SK-N-SH (cell line): ENCODE data around the gene FAM184A. TPM values are rescaled to one million over a fixed set of nuclear protein-coding genes. Genes with fewer than 3 reads are reported as not detected.

ENCODE experiments used
- CTCF ChIA-PET: fragments of 300-600, 350-600 bp; formaldehyde crosslinking; extraction: SDS; loops from one replicate; lab custom pipeline; 2021; lab: Yijun Ruan, JAX
- POLR2A ChIA-PET: fragments of 350-600 bp; sonication (Branson Sonifier 250); formaldehyde crosslinking; extraction: SDS; loops from one replicate; lab custom pipeline; 2020; ENCODE audit warnings: antibody characterized with exemption, inconsistent platforms; lab: Yijun Ruan, JAX
- DNase-seq: peaks from one replicate; pipeline ENCODE4 v3.0.0; 2012
- H2AFZ ChIP-seq: fragments of 200-600 bp; sonication (generic); 2 replicates; pipeline ENCODE4 v1.8.1; 2016; ENCODE audit warnings: antibody characterized with exemption, mild to moderate bottlenecking, low read depth
- H3F3A ChIP-seq: fragments of 200-600 bp; sonication (generic); replicated peaks from 2 replicates; pipeline ENCODE3; 2016; ENCODE audit warnings: antibody characterized with exemption, mild to moderate bottlenecking; ENCODE audit not compliant: insufficient read depth
- H3K27ac ChIP-seq, 2 experiments: fragments of 200-500 bp in 1 of 2; fragments of 200-600 bp in 1 of 2; sonication (Bioruptor generic) in 1 of 2; sonication (generic), shearing (Covaris generic) in 1 of 2; 2 replicates each; pipeline versions ENCODE4 v1.5.1 to v1.6.1; 2014 to 2016; ENCODE audit warnings: low read depth in 2 of 2, inconsistent platforms in 1 of 2, low read length in 1 of 2, mild to moderate bottlenecking in 1 of 2, mixed read lengths in 1 of 2
- H3K27me3 ChIP-seq: fragments of 200-600 bp; sonication (generic), shearing (Covaris generic); 2 replicates; pipeline ENCODE4 v1.6.1; 2016; ENCODE audit warnings: mixed run types; ENCODE audit not compliant: insufficient read depth
- H3K36me3 ChIP-seq, 2 experiments: fragments of 200-500 bp in 1 of 2; fragments of 200-600 bp in 1 of 2; sonication (Bioruptor generic) in 1 of 2; sonication (generic) in 1 of 2; replicated peaks in 1 of 2; 2 replicates each; pipeline versions ENCODE3 to v1.5.1; 2014 to 2016; ENCODE audit warnings: low read length in 1 of 2, mild to moderate bottlenecking in 1 of 2; ENCODE audit not compliant: insufficient read depth in 2 of 2, control insufficient read depth in 1 of 2
- H3K4me1 ChIP-seq, 2 experiments: fragments of 200-500 bp in 1 of 2; fragments of 200-600 bp in 1 of 2; sonication (Bioruptor generic) in 1 of 2; sonication (generic), shearing (Covaris generic) in 1 of 2; 2 replicates each; pipeline versions ENCODE4 v1.5.1 to v1.6.1; 2014 to 2016; ENCODE audit warnings: low read depth in 1 of 2, low read length in 1 of 2, mixed run types in 1 of 2; ENCODE audit not compliant: insufficient read depth in 2 of 2, control insufficient read depth in 1 of 2
- H3K4me2 ChIP-seq: fragments of 200-600 bp; sonication (generic), shearing (Covaris generic); 2 replicates; pipeline ENCODE4 v1.6.1; 2017; ENCODE audit warnings: mixed run types
- H3K4me3 ChIP-seq, 2 experiments: fragments of 200-500 bp in 1 of 2; fragments of 200-600 bp in 1 of 2; sonication (Bioruptor generic) in 1 of 2; sonication (generic), shearing (Covaris generic) in 1 of 2; 2 replicates each; pipeline versions ENCODE4 v1.5.1 to v1.8.1; 2014 to 2016; ENCODE audit warnings: low read depth in 2 of 2, inconsistent platforms in 1 of 2, low read length in 1 of 2, mild to moderate bottlenecking in 1 of 2, mixed read lengths in 1 of 2, moderate library complexity in 1 of 2
- H3K79me2 ChIP-seq: fragments of 200-600 bp; sonication (generic); 2 replicates; pipeline ENCODE4 v1.8.1; 2017; ENCODE audit warnings: mild to moderate bottlenecking; ENCODE audit not compliant: insufficient read depth
- H3K9ac ChIP-seq: fragments of 200-600 bp; sonication (generic); 2 replicates; pipeline ENCODE4 v1.6.1; 2017; ENCODE audit warnings: mixed run types
- H3K9me2 ChIP-seq: fragments of 200-600 bp; sonication (generic); 2 replicates; pipeline ENCODE4 v1.6.1; 2017; ENCODE audit warnings: mixed run types
- H3K9me3 ChIP-seq: fragments of 200-600 bp; sonication (generic); 2 replicates; pipeline ENCODE4 v1.6.1; 2017; ENCODE audit warnings: mixed run types, mild to moderate bottlenecking, moderate library complexity
- H4K20me1 ChIP-seq: fragments of 200-600 bp; sonication (generic); 2 replicates; pipeline ENCODE4 v1.6.1; 2017; ENCODE audit warnings: mild to moderate bottlenecking, mixed run types; ENCODE audit not compliant: insufficient read depth
- FOXM1 ChIP-seq: IDR thresholded peaks from 2 replicates; pipeline ENCODE4 v1.4.0; 2012; ENCODE audit warnings: low read depth, mild to moderate bottlenecking
- GABPA ChIP-seq: IDR thresholded peaks from 2 replicates; pipeline ENCODE4 v1.4.0; 2012; ENCODE audit warnings: low read depth, mild to moderate bottlenecking
- POLR2AphosphoS5 ChIP-seq: IDR thresholded peaks from 2 replicates; pipeline ENCODE4 v1.6.1; 2012; ENCODE audit warnings: low read depth, low read length
- RAD21 ChIP-seq: IDR thresholded peaks from 2 replicates; pipeline ENCODE4 v1.6.1; 2012; ENCODE audit warnings: mild to moderate bottlenecking, low read length
- RXRA ChIP-seq: IDR thresholded peaks from 2 replicates; pipeline ENCODE4 v1.4.0; 2012; ENCODE audit warnings: low read depth, mild to moderate bottlenecking, borderline replicate concordance
- TCF12 ChIP-seq: IDR thresholded peaks from 2 replicates; pipeline ENCODE4 v1.4.0; 2012
- WGBS: methylation state at CpG from one replicate; pipeline ENCODE4 v1.1.6; 2017; ENCODE audit warnings: low lambda C conversion rate; 5-methylcytosine and 5-hydroxymethylcytosine counted together
- polyA plus RNA-seq, 3 experiments: library from polyadenylated mRNA; depleted of rRNA; stranded (reverse); fragments of >200 nt; gene quantifications; 2 replicates each; pipeline ENCODE4 v1.2.3, GENCODE V29; 2012
- TF ChIP-seq, protein P1 (sequence below): IDR thresholded peaks from 2 replicates; pipeline ENCODE4 v1.4.0; 2012; ENCODE audit warnings: low read depth, borderline replicate concordance
- TF ChIP-seq, protein P2 (sequence below): IDR thresholded peaks from 2 replicates; pipeline ENCODE4 v1.4.0; 2012; ENCODE audit warnings: low read depth
- TF ChIP-seq, protein P3 (sequence below): fragments of 200-600 bp; sonication (generic); IDR thresholded peaks from 2 replicates; pipeline ENCODE4 v1.6.1; 2017; ENCODE audit warnings: antibody characterized with exemption, mild to moderate bottlenecking, moderate library complexity
- TF ChIP-seq, protein P4 (sequence below): fragments of 150-350 bp; IDR thresholded peaks from 2 replicates; pipeline ENCODE4 v1.6.1; 2016; ENCODE audit warnings: mild to moderate bottlenecking, low read depth, low read length
- TF ChIP-seq, protein P5 (sequence below): fragments of 150-350 bp; IDR thresholded peaks from 2 replicates; pipeline ENCODE4 v1.6.1; 2017; ENCODE audit warnings: antibody characterized with exemption, low read length, low read depth, borderline replicate concordance

FAM184A gene
- polyA plus RNA-seq, 1 of the 3 experiments (the other 2 are of a cell fraction) = 0.38 TPM

DNA sequence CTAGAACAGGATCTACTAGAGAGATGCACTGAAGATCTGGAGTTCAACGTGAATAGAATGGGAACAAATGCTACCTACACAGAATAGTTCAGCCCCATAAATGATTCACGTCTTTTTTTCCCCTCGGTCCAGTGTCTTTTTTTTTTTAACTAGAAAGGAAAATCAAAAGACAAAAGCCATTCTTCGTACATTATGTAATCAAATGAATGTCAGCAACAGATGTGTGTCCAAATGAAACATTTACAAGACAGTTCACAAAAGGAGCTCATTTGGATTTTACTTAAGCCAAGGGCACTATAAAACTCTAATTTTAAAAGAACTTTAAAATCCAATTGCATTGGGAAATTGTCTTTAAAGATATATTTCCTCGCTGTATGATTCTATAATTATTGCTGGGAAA lies 42.4 kb downstream of the FAM184A start:
- TF ChIP-seq TCF12 (no peak), POLR2AphosphoS5 (no peak), RAD21 (no peak)
- TF ChIP-seq, protein P1, sequence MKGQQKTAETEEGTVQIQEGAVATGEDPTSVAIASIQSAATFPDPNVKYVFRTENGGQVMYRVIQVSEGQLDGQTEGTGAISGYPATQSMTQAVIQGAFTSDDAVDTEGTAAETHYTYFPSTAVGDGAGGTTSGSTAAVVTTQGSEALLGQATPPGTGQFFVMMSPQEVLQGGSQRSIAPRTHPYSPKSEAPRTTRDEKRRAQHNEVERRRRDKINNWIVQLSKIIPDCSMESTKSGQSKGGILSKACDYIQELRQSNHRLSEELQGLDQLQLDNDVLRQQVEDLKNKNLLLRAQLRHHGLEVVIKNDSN = no peak
- TF ChIP-seq, protein P2, sequence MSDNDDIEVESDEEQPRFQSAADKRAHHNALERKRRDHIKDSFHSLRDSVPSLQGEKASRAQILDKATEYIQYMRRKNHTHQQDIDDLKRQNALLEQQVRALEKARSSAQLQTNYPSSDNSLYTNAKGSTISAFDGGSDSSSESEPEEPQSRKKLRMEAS = no peak
- TF ChIP-seq, protein P3, sequence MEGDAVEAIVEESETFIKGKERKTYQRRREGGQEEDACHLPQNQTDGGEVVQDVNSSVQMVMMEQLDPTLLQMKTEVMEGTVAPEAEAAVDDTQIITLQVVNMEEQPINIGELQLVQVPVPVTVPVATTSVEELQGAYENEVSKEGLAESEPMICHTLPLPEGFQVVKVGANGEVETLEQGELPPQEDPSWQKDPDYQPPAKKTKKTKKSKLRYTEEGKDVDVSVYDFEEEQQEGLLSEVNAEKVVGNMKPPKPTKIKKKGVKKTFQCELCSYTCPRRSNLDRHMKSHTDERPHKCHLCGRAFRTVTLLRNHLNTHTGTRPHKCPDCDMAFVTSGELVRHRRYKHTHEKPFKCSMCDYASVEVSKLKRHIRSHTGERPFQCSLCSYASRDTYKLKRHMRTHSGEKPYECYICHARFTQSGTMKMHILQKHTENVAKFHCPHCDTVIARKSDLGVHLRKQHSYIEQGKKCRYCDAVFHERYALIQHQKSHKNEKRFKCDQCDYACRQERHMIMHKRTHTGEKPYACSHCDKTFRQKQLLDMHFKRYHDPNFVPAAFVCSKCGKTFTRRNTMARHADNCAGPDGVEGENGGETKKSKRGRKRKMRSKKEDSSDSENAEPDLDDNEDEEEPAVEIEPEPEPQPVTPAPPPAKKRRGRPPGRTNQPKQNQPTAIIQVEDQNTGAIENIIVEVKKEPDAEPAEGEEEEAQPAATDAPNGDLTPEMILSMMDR = no peak
- ChIA-PET POLR2A (no interaction called here), CTCF (no interaction called here)
- no peaks in the 10 kb centered on the region for H3F3A ChIP-seq
- H3K4me3 ChIP-seq = no peak overlapping the region
- H2AFZ ChIP-seq = no peak overlapping the region
- H3K9me2 ChIP-seq = no peaks in the 10 kb centered on the region
- no peak overlapping the region for H3K27ac ChIP-seq
- H4K20me1 ChIP-seq = no peaks in the 10 kb centered on the region
- no peaks in the 10 kb centered on the region for H3K9me3 ChIP-seq
- WGBS = 47% methylated on average over 5 of the region's 5 CpGs
- H3K4me2 ChIP-seq = no peak overlapping the region
- H3K4me1 ChIP-seq = no peaks in the 10 kb centered on the region; a peak in 1 of 4 replicates
- H3K79me2 ChIP-seq = no peaks in the 10 kb centered on the region
- H3K9ac ChIP-seq = no peak overlapping the region
- H3K27me3 ChIP-seq = no peaks in the 10 kb centered on the region
- DNase-seq = no peak
- no peaks in the 10 kb centered on the region for H3K36me3 ChIP-seq

DNA sequence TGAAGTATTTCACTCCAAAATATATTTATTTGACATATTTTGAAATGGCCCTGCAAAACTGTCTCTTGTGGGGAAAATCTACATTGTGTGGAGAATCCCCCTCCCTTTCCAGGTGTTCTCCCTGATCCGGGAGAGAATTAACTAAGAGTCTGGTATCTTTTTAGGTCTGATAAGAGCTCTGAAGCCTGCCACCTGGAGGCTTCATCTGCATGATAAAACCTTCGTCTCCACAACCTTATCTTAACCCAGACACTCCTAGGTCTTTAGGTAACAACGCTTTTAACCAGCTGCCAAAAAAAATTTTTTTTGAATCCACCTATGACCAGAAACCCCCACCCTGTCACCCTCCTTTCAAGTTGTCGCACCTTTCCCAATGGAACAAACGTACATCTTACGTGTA lies 43.0 kb downstream of the FAM184A start:
- TF ChIP-seq GABPA (no peak), RAD21 (no peak), FOXM1 (no peak), RXRA (no peak)
- TF ChIP-seq, protein P4, sequence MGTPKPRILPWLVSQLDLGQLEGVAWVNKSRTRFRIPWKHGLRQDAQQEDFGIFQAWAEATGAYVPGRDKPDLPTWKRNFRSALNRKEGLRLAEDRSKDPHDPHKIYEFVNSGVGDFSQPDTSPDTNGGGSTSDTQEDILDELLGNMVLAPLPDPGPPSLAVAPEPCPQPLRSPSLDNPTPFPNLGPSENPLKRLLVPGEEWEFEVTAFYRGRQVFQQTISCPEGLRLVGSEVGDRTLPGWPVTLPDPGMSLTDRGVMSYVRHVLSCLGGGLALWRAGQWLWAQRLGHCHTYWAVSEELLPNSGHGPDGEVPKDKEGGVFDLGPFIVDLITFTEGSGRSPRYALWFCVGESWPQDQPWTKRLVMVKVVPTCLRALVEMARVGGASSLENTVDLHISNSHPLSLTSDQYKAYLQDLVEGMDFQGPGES = no peak
- TF ChIP-seq, protein P5, sequence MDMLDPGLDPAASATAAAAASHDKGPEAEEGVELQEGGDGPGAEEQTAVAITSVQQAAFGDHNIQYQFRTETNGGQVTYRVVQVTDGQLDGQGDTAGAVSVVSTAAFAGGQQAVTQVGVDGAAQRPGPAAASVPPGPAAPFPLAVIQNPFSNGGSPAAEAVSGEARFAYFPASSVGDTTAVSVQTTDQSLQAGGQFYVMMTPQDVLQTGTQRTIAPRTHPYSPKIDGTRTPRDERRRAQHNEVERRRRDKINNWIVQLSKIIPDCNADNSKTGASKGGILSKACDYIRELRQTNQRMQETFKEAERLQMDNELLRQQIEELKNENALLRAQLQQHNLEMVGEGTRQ = no peak
- TF ChIP-seq, protein P3 = no peak
- TF ChIP-seq, all 33 proteins: peak for 0
- H3K36me3 ChIP-seq = no peaks in the 10 kb centered on the region
- 89% methylated on average over 6 of the region's 6 CpGs for WGBS
- no peaks in the 10 kb centered on the region for H3F3A ChIP-seq
- H2AFZ ChIP-seq = no peak overlapping the region
- H4K20me1 ChIP-seq = no peaks in the 10 kb centered on the region
- no peaks in the 10 kb centered on the region for H3K27me3 ChIP-seq
- H3K9ac ChIP-seq = no peak overlapping the region
- H3K4me2 ChIP-seq = no peak overlapping the region
- POLR2A ChIA-PET = no interaction called here
- no peaks in the 10 kb centered on the region for H3K9me2 ChIP-seq
- H3K4me3 ChIP-seq = no peak overlapping the region
- H3K27ac ChIP-seq = no peak overlapping the region
- no peaks in the 10 kb centered on the region for H3K9me3 ChIP-seq
- no peaks in the 10 kb centered on the region for H3K79me2 ChIP-seq
- CTCF ChIA-PET = no interaction called here
- H3K4me1 ChIP-seq = no peaks in the 10 kb centered on the region; a peak in 1 of 4 replicates
- DNase-seq = no peak
